ENCODE data around the gene STARD3.

DNA sequence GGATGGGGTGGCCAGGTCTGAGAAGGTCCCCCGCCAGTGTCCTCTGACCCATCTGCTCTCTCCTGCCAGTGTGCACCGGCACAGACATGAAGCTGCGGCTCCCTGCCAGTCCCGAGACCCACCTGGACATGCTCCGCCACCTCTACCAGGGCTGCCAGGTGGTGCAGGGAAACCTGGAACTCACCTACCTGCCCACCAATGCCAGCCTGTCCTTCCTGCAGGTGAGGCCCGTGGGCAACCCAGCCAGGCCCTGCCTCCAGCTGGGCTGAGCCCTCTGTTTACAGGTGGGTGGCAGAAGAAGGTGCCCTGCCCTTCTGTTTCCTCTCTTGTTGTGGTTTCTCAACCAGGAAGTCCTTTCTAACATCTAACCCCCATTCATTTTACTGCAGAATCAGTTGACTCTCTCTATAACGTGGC is 70.0 kb downstream of the STARD3 start:
- TF ChIP-seq POLR2A (IDR thresholded peaks at IDR 0.05), result no peak
- TF ChIP-seq, protein P1, sequence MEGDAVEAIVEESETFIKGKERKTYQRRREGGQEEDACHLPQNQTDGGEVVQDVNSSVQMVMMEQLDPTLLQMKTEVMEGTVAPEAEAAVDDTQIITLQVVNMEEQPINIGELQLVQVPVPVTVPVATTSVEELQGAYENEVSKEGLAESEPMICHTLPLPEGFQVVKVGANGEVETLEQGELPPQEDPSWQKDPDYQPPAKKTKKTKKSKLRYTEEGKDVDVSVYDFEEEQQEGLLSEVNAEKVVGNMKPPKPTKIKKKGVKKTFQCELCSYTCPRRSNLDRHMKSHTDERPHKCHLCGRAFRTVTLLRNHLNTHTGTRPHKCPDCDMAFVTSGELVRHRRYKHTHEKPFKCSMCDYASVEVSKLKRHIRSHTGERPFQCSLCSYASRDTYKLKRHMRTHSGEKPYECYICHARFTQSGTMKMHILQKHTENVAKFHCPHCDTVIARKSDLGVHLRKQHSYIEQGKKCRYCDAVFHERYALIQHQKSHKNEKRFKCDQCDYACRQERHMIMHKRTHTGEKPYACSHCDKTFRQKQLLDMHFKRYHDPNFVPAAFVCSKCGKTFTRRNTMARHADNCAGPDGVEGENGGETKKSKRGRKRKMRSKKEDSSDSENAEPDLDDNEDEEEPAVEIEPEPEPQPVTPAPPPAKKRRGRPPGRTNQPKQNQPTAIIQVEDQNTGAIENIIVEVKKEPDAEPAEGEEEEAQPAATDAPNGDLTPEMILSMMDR (IDR thresholded peaks at IDR 0.05 in 8 of 11, conservative IDR thresholded peaks at IDR 0.05 in 3 of 11), result no peak

All from spleen (tissue), 7 donors.